ENCODE measurements around the gene RAD51B. TPM values are rescaled to one million over a fixed set of nuclear protein-coding genes. Genes with fewer than 3 reads are reported as not detected.

RAD51B gene
- total RNA-seq, 1 experiment from 2014 or later = 23.3 TPM

- no peak overlapping the region for H3K27ac ChIP-seq (ENCODE audit: low read depth, low read length, poor library complexity, severe bottlenecking)
- no peaks in the 10 kb centered on the region for H3K27me3 ChIP-seq (replicated peaks; ENCODE audit: insufficient read depth, low read depth, low read length, poor library complexity)
- POLR2A ChIA-PET (ENCODE audit: low non-redundant PET) = interaction anchor here (0.7 kb wide), 1 partner anchor 13 kb away, joined by 3 read pairs; no protein-coding TSS in a partner anchor
- CTCF ChIA-PET = no interaction called here
- H3K4me3 ChIP-seq (ENCODE audit: low read depth, low read length, poor library complexity, severe bottlenecking) = no peak overlapping the region
- H3K4me1 ChIP-seq (ENCODE audit: insufficient read depth, low read length, poor library complexity, severe bottlenecking) = peaks cover 19% of the 10 kb centered on the region
- no TSS peak for BruUV-seq (replicated peaks)
- DNase-seq (ENCODE audit: low spot score) = no peak
- H3K9me3 ChIP-seq (ENCODE audit: low read depth, low read length, poor library complexity, severe bottlenecking) = no peaks in the 10 kb centered on the region
- intact Hi-C loops (cut with micrococcal nuclease; ENCODE audit: unreplicated experiment) = no loop called here
- TF ChIP-seq EZH2 (IDR thresholded peaks at IDR 0.05; ENCODE audit: borderline replicate concordance, low read depth, low read length, poor library complexity, severe bottlenecking) = no peak
- TF ChIP-seq, protein P1, sequence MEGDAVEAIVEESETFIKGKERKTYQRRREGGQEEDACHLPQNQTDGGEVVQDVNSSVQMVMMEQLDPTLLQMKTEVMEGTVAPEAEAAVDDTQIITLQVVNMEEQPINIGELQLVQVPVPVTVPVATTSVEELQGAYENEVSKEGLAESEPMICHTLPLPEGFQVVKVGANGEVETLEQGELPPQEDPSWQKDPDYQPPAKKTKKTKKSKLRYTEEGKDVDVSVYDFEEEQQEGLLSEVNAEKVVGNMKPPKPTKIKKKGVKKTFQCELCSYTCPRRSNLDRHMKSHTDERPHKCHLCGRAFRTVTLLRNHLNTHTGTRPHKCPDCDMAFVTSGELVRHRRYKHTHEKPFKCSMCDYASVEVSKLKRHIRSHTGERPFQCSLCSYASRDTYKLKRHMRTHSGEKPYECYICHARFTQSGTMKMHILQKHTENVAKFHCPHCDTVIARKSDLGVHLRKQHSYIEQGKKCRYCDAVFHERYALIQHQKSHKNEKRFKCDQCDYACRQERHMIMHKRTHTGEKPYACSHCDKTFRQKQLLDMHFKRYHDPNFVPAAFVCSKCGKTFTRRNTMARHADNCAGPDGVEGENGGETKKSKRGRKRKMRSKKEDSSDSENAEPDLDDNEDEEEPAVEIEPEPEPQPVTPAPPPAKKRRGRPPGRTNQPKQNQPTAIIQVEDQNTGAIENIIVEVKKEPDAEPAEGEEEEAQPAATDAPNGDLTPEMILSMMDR (conservative IDR thresholded peaks at IDR 0.05; ENCODE audit: low read depth, low read length) = no peak
- no peaks in the 10 kb centered on the region for H3K36me3 ChIP-seq (ENCODE audit: insufficient read depth, low read length, poor library complexity, severe bottlenecking)
Measured at GRCh38 chr14:68262567-68262966, 443.0 kb downstream of the RAD51B start.

DNA sequence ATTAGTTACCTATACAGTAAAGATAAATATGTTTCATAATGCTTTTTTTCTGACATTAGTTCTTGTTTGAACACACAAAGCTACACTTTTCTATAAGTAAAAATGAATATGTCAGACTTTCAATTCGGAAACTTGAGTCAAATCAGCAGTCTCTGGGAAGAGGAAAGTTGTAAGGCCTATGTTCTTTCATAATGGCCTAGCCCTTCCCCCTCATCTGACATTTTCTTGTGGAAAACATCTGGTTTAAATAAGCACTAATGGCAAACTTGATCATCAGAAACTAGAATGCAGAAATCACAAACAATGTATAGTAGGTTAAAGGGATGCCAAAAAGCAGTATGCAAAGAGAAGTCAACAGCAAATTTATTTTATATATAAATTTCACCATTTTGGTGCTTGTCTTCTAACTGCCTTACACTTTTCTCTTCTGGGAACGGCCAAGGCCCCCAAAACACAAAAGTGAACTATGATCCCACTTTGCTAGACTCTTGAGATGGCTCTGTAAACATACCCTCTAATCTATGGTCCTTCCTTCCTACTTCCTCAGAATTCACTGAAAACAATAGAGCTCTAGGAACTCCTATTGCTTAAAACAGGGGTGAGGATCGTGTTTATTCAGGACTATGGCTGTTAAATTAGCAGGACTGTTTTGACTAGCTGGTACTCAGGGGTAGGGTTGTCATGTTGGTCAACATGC is 444.1 kb downstream of the RAD51B start:
- POLR2A ChIA-PET (ENCODE audit: low non-redundant PET) = interaction anchor here (0.6 kb wide), 1 partner anchor 122 kb away, joined by 4 read pairs; no protein-coding TSS in a partner anchor
- intact Hi-C loops (cut with micrococcal nuclease; ENCODE audit: unreplicated experiment) = no loop called here
- no TSS peak for BruUV-seq (replicated peaks)
- Histone ChIP-seq H3K9me3 (ENCODE audit: low read depth, low read length, poor library complexity, severe bottlenecking) (no peaks in the 10 kb centered on the region), H3K27me3 (replicated peaks; ENCODE audit: insufficient read depth, low read depth, low read length, poor library complexity) (no peaks in the 10 kb centered on the region), H3K27ac (ENCODE audit: low read depth, low read length, poor library complexity, severe bottlenecking) (no peak overlapping the region), H3K36me3 (ENCODE audit: insufficient read depth, low read length, poor library complexity, severe bottlenecking) (no peaks in the 10 kb centered on the region), H3K4me3 (ENCODE audit: low read depth, low read length, poor library complexity, severe bottlenecking) (no peak overlapping the region), H3K4me1 (ENCODE audit: insufficient read depth, low read length, poor library complexity, severe bottlenecking) (peaks cover 21% of the 10 kb centered on the region)
- peak; percentile 45 for DNase-seq (ENCODE audit: low spot score)
- CTCF ChIA-PET = no interaction called here
- TF ChIP-seq EZH2 (IDR thresholded peaks at IDR 0.05; ENCODE audit: borderline replicate concordance, low read depth, low read length, poor library complexity, severe bottlenecking) = no peak
- TF ChIP-seq, protein P1 (conservative IDR thresholded peaks at IDR 0.05; ENCODE audit: low read depth, low read length) = no peak

- H3K36me3 ChIP-seq (ENCODE audit: insufficient read depth, low read length, poor library complexity, severe bottlenecking) = no peaks in the 10 kb centered on the region
- no peak for TF ChIP-seq EZH2 (IDR thresholded peaks at IDR 0.05; ENCODE audit: borderline replicate concordance, low read depth, low read length, poor library complexity, severe bottlenecking)
- TF ChIP-seq, protein P1 (conservative IDR thresholded peaks at IDR 0.05; ENCODE audit: low read depth, low read length) = no peak
- H3K27me3 ChIP-seq (replicated peaks; ENCODE audit: insufficient read depth, low read depth, low read length, poor library complexity) = no peaks in the 10 kb centered on the region
- H3K4me1 ChIP-seq (ENCODE audit: insufficient read depth, low read length, poor library complexity, severe bottlenecking) = peaks cover 26% of the 10 kb centered on the region
- no peaks in the 10 kb centered on the region for H3K9me3 ChIP-seq (ENCODE audit: low read depth, low read length, poor library complexity, severe bottlenecking)
- CTCF ChIA-PET = no interaction called here
- no TSS peak for BruUV-seq (replicated peaks)
- H3K27ac ChIP-seq (ENCODE audit: low read depth, low read length, poor library complexity, severe bottlenecking) = no peak overlapping the region
- no peak for DNase-seq (ENCODE audit: low spot score)
- POLR2A ChIA-PET (ENCODE audit: low non-redundant PET) = interaction anchor here (0.6 kb wide), 1 partner anchor 123 kb away, joined by 4 read pairs; no protein-coding TSS in a partner anchor
- intact Hi-C loops (cut with micrococcal nuclease; ENCODE audit: unreplicated experiment) = no loop called here
- H3K4me3 ChIP-seq (ENCODE audit: low read depth, low read length, poor library complexity, severe bottlenecking) = no peak overlapping the region
Measured at GRCh38 chr14:68264260-68264569, 444.6 kb downstream of the RAD51B start.

Measured in A673 (cell line).